ENCODE data around the gene ECE1. TPM values are rescaled to one million over a fixed set of nuclear protein-coding genes. Genes with fewer than 3 reads are reported as not detected.

Gene ECE1
- total and polyA plus RNA-seq, 2 of the 13 experiments (the other 11 are each of a cell fraction or from before 2014, with no cell fraction given) = 13.5 to 21.2 TPM

- H3K9me3 ChIP-seq (ENCODE audit: low read length) = no peaks in the 10 kb centered on the region
- in situ Hi-C loops (cut with HindIII; ENCODE audit: extremely low pct_ligation_motif_present, low pct_unique_long_range_greater_than_20kb) = no loop called here
- no peak overlapping the region for H3K4me2 ChIP-seq (ENCODE audit: low read depth, low read length)
- no peaks in the 10 kb centered on the region for H4K20me1 ChIP-seq (ENCODE audit: insufficient read depth, low read length)
- 90% methylated on average over 9 of the region's 9 CpGs for WGBS (ENCODE audit: low lambda C conversion rate)
- ATAC-seq (no peak), DNase-seq (ENCODE audit: low spot score) (no peak), FAIRE-seq (no peak)
- ChIA-PET POLR2A (no interaction called here), CTCF (ENCODE audit: low intra/inter-chr PET ratio, low total read pairs) (no interaction called here)
- H3K4me3 ChIP-seq (replicated peaks in 1 of 3; ENCODE audit: insufficient read depth in 1 of 3, low read depth in 2 of 3, low read length in 3 of 3) = no peak overlapping the region
- intact Hi-C loops (cut with micrococcal nuclease; ENCODE audit: unreplicated experiment) = no loop called here
- H3K79me2 ChIP-seq (ENCODE audit: insufficient read depth, low read length) = no peaks in the 10 kb centered on the region
- H3K27me3 ChIP-seq (ENCODE audit: control insufficient read depth in 1 of 2, insufficient read depth in 2 of 2, low read length in 2 of 2) = no peaks in the 10 kb centered on the region
- H3K4me1 ChIP-seq (ENCODE audit: insufficient read depth, low read length) = peaks cover 18% of the 10 kb centered on the region
- no peak overlapping the region for H2AFZ ChIP-seq (ENCODE audit: low read length)
- TF ChIP-seq ZBTB26 (CRISPR knock-in tag; IDR thresholded peaks at IDR 0.05; ENCODE audit: borderline replicate concordance) (no peak), ZNF570 (CRISPR knock-in tag; IDR thresholded peaks at IDR 0.05; ENCODE audit: borderline replicate concordance) (no peak), ZNF780A (CRISPR knock-in tag; IDR thresholded peaks at IDR 0.05) (no peak), MTA1 (CRISPR knock-in tag; IDR thresholded peaks at IDR 0.05; ENCODE audit: borderline replicate concordance) (no peak), HOXA3 (CRISPR knock-in tag; IDR thresholded peaks at IDR 0.05) (no peak), ZNF7 (CRISPR knock-in tag; IDR thresholded peaks at IDR 0.05) (no peak), RFXAP (CRISPR knock-in tag; IDR thresholded peaks at IDR 0.05; ENCODE audit: borderline replicate concordance) (no peak), ZNF335 (CRISPR knock-in tag; IDR thresholded peaks at IDR 0.05) (no peak), JUND (CRISPR knock-in tag; IDR thresholded peaks at IDR 0.05) (no peak), ZSCAN22 (CRISPR knock-in tag; IDR thresholded peaks at IDR 0.05) (no peak), ZBTB1 (CRISPR knock-in tag; IDR thresholded peaks at IDR 0.05; ENCODE audit: borderline replicate concordance) (no peak), PHF21A (CRISPR knock-in tag; IDR thresholded peaks at IDR 0.05) (no peak), ZNF75D (CRISPR knock-in tag; IDR thresholded peaks at IDR 0.05; ENCODE audit: borderline replicate concordance) (no peak), ZNF430 (CRISPR knock-in tag; IDR thresholded peaks at IDR 0.05) (no peak)
- TF ChIP-seq, protein P1, sequence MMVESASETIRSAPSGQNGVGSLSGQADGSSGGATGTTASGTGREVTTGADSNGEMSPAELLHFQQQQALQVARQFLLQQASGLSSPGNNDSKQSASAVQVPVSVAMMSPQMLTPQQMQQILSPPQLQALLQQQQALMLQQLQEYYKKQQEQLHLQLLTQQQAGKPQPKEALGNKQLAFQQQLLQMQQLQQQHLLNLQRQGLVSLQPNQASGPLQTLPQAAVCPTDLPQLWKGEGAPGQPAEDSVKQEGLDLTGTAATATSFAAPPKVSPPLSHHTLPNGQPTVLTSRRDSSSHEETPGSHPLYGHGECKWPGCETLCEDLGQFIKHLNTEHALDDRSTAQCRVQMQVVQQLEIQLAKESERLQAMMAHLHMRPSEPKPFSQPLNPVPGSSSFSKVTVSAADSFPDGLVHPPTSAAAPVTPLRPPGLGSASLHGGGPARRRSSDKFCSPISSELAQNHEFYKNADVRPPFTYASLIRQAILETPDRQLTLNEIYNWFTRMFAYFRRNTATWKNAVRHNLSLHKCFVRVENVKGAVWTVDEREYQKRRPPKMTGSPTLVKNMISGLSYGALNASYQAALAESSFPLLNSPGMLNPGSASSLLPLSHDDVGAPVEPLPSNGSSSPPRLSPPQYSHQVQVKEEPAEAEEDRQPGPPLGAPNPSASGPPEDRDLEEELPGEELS (CRISPR knock-in tag; IDR thresholded peaks at IDR 0.05) = no peak
- TF ChIP-seq, protein P2, sequence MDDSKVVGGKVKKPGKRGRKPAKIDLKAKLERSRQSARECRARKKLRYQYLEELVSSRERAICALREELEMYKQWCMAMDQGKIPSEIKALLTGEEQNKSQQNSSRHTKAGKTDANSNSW (CRISPR knock-in tag; IDR thresholded peaks at IDR 0.05; ENCODE audit: borderline replicate concordance) = no peak
- TF ChIP-seq, protein P3, sequence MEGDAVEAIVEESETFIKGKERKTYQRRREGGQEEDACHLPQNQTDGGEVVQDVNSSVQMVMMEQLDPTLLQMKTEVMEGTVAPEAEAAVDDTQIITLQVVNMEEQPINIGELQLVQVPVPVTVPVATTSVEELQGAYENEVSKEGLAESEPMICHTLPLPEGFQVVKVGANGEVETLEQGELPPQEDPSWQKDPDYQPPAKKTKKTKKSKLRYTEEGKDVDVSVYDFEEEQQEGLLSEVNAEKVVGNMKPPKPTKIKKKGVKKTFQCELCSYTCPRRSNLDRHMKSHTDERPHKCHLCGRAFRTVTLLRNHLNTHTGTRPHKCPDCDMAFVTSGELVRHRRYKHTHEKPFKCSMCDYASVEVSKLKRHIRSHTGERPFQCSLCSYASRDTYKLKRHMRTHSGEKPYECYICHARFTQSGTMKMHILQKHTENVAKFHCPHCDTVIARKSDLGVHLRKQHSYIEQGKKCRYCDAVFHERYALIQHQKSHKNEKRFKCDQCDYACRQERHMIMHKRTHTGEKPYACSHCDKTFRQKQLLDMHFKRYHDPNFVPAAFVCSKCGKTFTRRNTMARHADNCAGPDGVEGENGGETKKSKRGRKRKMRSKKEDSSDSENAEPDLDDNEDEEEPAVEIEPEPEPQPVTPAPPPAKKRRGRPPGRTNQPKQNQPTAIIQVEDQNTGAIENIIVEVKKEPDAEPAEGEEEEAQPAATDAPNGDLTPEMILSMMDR (CRISPR knock-in tag; IDR thresholded peaks at IDR 0.05) = no peak
- no peak overlapping the region for H3K27ac ChIP-seq (ENCODE audit: extremely low read length, insufficient read depth, low read length)
- no TSS peak for BruUV-seq (replicated peaks)
- no peak overlapping the region for H3K9ac ChIP-seq (ENCODE audit: insufficient read depth, low read depth, low read length)
- no peaks in the 10 kb centered on the region for H3K36me3 ChIP-seq (replicated peaks in 1 of 2; ENCODE audit: control insufficient read depth in 1 of 2, insufficient read depth in 2 of 2, low read length in 2 of 2)
Observed at GRCh38 chr1:21292984-21293536, 2.8 kb upstream of the ECE1 start.

All from HepG2 (cell line).